Measurements from ENCODE around the gene CENPL. TPM values are rescaled to one million over a fixed set of nuclear protein-coding genes. Genes with fewer than 3 reads are reported as not detected.

CENPL gene
- total RNA-seq, 1 experiment from 2014 or later = 28.7 TPM

- H3K36me3 ChIP-seq (ENCODE audit: control insufficient read depth, insufficient read depth, low read length) = peaks cover 5% of the 10 kb centered on the region; the same call in 1 of the 2 replicates
- POLR2A ChIA-PET = no interaction called here
- DNase-seq (ENCODE audit: low read depth, low spot score) (no peak), ATAC-seq (no peak)
- in situ Hi-C loops (cut with HindIII; ENCODE audit: low pct_unique_long_range_greater_than_20kb, low sequenced_read_pairs) (no loop called here), intact Hi-C loops (cut with micrococcal nuclease; ENCODE audit: unreplicated experiment) (no loop called here)
- no peaks in the 10 kb centered on the region for H3K27me3 ChIP-seq (ENCODE audit: control insufficient read depth, insufficient read depth, low read length)
- CTCF ChIA-PET = no interaction called here
- no peaks in the 10 kb centered on the region for H3K9me3 ChIP-seq (ENCODE audit: control insufficient read depth, insufficient read depth, low read depth, low read length)
- no TSS peak for BruUV-seq (replicated peaks)
- TF ChIP-seq POLR2AphosphoS5 (IDR thresholded peaks at IDR 0.05; ENCODE audit: low read depth, low read length) = no peak
- TF ChIP-seq CTCF (IDR thresholded peaks at IDR 0.05) = no peak
- no peak for TF ChIP-seq TCF7L2 (IDR thresholded peaks at IDR 0.05; ENCODE audit: low read depth, low read length)
- TF ChIP-seq REST (IDR thresholded peaks at IDR 0.05; ENCODE audit: insufficient read depth in 1 of 2, low read depth in 2 of 2, low read length in 1 of 2) = no peak
- TF ChIP-seq SIN3A (IDR thresholded peaks at IDR 0.05; ENCODE audit: borderline replicate concordance, insufficient read depth, low read depth, low read length) = no peak
- H3K4me1 ChIP-seq (ENCODE audit: control insufficient read depth, insufficient read depth, low read length) = no peaks in the 10 kb centered on the region
- H3K4me3 ChIP-seq (ENCODE audit: low read depth in 2 of 2, low read length in 2 of 2) = no peak overlapping the region
- no peak overlapping the region for H3K27ac ChIP-seq (ENCODE audit: low read length)
Observed at GRCh38 chr1:173758980-173759379, 65.7 kb downstream of the CENPL start.

- ATAC-seq (no peak), DNase-seq (ENCODE audit: low read depth, low spot score) (no peak)
- H3K27me3 ChIP-seq (ENCODE audit: control insufficient read depth, insufficient read depth, low read length) = no peaks in the 10 kb centered on the region
- no TSS peak for BruUV-seq (replicated peaks)
- H3K36me3 ChIP-seq (ENCODE audit: control insufficient read depth, insufficient read depth, low read length) = peaks cover 5% of the 10 kb centered on the region; the same call in 1 of the 2 replicates
- POLR2A ChIA-PET = no interaction called here
- no peak for TF ChIP-seq SIN3A (IDR thresholded peaks at IDR 0.05; ENCODE audit: borderline replicate concordance, insufficient read depth, low read depth, low read length)
- no peak for TF ChIP-seq REST (IDR thresholded peaks at IDR 0.05; ENCODE audit: insufficient read depth in 1 of 2, low read depth in 2 of 2, low read length in 1 of 2)
- no peak for TF ChIP-seq POLR2AphosphoS5 (IDR thresholded peaks at IDR 0.05; ENCODE audit: low read depth, low read length)
- no peak for TF ChIP-seq CTCF (IDR thresholded peaks at IDR 0.05)
- TF ChIP-seq TCF7L2 (IDR thresholded peaks at IDR 0.05; ENCODE audit: low read depth, low read length) = no peak
- in situ Hi-C loops (cut with HindIII; ENCODE audit: low pct_unique_long_range_greater_than_20kb, low sequenced_read_pairs) (no loop called here), intact Hi-C loops (cut with micrococcal nuclease; ENCODE audit: unreplicated experiment) (no loop called here)
- H3K27ac ChIP-seq (ENCODE audit: low read length) = no peak overlapping the region
- no peak overlapping the region for H3K4me3 ChIP-seq (ENCODE audit: low read depth in 2 of 2, low read length in 2 of 2)
- CTCF ChIA-PET = no interaction called here
- H3K4me1 ChIP-seq (ENCODE audit: control insufficient read depth, insufficient read depth, low read length) = no peaks in the 10 kb centered on the region
- no peaks in the 10 kb centered on the region for H3K9me3 ChIP-seq (ENCODE audit: control insufficient read depth, insufficient read depth, low read depth, low read length)
Observed at GRCh38 chr1:173758110-173758509, 66.6 kb downstream of the CENPL start.
